GM19372 (cell line): Measurements from ENCODE around the gene BRD7.
A peak's percentile ranks its signal among the peaks of the same experiment; 100 is the strongest.

Source experiments
- ATAC-seq: cut with Tn5 transposase; IDR thresholded peaks from one replicate; pipeline ENCODE4 v1.9.1; 2021; ENCODE audit warnings: mild to moderate bottlenecking, low read depth, moderate library complexity; ENCODE audit not compliant: unreplicated experiment

BRD7 gene

DNA sequence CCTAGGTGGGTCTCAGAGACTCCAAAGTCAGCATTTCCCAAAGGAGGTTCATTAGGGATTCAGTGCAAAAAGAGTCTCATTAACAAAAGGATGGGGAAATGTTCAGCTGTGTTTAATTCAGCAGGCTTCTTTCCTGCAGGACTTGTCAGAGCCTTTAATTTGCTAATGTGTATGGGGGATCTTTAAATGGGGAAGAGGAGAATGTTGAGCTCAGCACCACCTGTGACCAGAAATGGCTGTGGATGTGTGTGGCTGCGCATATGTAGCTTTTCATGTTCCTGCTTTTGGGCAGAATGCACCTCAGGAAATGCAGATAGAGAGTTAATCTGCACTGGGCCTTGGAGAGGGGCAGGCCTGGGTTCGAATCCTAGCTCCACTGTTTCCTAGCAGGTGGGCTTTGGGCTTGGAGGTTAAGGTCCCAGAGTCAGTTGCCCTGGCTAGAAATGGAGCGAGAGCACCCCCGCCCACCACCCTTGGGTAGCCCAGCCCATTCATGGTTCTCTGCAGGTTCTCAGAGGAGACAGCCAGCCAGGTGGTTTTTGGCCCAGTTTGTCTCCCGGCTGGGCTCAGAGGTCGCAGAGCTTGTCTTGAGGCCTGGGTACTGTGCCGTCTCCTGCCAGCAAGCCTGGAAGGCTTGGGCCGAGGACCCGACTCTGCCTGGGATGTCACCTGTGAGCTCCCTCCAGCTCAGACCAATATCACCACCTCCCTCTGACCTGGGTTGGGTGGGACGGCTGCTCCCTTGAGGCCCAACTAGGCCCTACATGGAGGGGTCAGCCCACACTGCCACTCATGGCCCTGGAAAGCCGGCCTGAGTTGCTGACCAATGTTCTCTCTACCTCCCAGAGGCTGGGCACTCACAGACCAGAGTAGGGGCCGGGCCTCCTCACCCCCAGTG, 93.1 kb downstream of the BRD7 start:
- ATAC-seq, result no peak

DNA sequence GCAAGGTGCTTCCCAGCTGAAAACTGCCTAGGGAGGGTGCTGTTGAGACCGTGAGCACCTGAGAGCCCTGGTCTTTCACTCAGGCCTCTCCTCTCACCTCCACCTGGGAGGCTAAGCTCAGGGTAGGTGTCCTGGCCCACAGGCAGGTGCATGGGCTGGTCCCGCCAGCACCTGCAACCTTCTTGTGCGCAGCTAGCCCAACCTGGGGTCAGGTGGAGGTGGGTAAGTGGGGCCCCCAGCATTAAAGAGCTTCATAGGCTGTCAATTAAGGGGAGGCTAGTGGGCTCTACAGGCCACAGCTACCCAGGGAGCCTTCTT, 93.7 kb downstream of the BRD7 start:
- no peak for ATAC-seq

DNA sequence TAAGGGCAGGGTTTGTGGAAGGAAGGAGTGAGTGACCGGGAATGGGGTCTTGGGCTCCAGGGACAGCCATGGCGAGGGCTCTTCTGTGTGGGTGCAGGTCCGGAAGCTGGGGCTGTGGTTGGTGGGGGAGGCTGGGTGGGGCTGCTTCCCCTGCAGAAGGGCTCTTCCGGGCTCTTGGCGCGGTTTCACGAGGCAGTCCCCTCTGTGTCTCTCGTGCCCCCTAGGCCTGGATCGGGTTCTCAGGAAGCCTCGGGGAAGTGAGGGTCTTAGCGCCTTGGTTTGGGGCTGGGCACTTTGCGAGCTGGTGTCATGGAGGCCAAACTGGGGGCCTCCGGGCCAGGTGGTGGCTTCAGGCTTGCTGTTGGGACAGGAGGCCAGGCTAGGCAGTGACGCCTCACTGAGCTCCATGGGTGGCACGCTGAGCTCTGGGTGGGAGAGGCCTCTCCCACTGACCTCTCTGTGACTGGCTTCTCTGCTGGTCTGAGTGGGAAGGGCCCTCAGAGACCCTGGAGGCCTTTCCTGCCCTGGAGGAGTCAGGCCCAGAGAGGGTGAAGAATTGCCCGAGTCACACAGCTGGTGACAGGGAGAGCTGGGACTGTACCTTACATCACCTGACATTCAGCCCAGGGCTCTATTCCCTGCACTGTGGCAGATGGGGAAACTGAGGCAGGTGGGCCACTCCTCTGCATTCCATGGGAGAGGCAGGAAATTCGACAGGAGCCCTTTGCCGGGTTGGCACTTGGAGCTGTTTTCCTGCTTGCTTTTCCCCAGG, 94.3 kb downstream of the BRD7 start:
- ATAC-seq, result peak; percentile 57

DNA sequence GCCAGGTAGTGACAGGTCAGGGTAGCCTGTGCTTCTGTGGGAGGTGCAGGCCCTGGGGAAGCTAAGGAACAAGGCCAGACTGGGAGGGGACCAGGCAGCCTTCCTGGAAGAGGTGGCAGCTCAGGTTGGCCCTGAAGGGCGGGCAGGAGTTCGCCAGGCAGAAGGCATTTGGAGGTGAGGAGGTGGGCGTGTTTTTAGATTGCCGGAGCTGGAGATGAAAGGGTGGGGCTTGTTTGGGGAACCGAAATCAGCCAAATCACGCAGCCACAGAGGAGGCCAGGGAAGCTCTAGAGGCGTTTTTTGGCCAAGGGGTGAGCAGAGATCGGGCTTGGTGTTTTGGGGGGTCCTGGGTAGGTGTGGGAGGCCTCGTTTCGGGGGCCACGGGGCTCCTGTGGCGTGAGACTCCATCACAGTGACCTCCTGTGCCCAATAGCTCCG, 94.9 kb downstream of the BRD7 start:
- peak; percentile 72 for ATAC-seq

DNA sequence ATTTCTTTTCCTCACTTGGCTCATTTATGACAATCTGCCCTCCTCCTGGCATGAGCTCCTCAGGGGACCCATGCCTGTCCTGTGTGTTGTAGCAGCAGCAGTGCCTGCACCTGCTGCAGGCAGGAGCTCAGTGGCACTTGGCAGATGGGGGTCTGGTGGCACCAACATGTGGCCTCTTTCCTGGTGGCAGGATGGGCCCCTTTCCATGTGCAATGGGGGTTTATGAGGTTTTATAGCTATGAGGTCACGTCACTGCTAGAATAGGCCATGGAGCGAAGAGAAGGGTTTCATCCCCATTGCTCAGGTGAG, 95.5 kb downstream of the BRD7 start:
- no peak for ATAC-seq

DNA sequence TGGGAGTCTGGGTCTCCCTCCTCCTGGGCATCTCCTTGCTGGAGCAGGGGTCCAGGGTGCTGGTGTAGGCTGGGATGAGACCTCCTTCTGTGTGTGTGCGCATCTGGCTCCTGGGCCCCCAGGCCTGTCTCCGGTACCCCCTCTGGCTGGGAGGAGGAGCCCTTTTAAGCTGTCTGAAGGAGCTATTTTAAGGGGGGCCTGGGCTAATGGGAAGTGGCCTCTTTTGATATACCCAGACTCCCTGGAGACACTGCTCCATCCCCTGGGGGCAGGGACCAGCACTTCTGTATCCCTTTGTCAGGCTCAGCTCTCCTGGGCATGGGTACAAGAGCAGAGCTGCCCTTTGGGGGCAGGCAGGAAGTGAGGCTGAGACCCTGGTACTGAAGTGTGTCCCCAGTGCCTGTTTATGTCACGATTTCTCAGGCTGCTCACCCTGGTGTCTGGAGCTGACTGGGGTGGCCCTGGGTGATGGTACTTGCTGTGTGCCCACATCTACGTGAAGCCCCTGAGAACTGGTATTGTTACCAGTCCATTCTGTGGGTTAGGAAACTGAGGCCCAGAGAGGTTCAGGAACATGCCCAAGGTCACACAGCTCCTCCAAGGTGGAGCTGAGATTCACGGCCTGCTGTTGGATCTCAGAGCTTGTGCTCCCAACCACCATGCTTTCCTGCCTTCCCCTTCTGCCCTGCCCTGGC, 96.0 kb downstream of the BRD7 start:
- ATAC-seq, result no peak

DNA sequence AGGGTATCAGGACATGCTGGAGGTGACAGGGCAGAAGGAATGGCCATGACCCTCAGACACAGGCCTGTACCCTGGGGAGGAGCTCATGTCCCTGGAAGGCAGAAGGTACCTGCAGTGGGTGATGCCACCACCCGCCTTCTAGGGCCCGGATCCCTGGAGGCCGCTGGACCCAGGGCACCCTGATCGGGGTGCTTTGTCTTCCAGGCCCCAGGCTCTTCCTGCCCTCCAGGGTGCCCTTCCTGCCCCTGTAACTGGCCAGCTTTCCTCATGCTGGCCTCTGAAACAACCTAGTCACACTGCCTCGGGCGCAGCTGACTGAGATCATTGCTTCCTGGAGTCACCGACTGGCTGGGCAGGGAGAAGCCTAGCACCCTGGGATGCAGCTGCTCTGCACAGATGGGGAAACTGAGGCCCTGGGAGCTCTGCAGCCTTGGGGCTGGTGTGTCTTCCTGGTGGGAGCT, 96.6 kb downstream of the BRD7 start:
- ATAC-seq, result no peak

DNA sequence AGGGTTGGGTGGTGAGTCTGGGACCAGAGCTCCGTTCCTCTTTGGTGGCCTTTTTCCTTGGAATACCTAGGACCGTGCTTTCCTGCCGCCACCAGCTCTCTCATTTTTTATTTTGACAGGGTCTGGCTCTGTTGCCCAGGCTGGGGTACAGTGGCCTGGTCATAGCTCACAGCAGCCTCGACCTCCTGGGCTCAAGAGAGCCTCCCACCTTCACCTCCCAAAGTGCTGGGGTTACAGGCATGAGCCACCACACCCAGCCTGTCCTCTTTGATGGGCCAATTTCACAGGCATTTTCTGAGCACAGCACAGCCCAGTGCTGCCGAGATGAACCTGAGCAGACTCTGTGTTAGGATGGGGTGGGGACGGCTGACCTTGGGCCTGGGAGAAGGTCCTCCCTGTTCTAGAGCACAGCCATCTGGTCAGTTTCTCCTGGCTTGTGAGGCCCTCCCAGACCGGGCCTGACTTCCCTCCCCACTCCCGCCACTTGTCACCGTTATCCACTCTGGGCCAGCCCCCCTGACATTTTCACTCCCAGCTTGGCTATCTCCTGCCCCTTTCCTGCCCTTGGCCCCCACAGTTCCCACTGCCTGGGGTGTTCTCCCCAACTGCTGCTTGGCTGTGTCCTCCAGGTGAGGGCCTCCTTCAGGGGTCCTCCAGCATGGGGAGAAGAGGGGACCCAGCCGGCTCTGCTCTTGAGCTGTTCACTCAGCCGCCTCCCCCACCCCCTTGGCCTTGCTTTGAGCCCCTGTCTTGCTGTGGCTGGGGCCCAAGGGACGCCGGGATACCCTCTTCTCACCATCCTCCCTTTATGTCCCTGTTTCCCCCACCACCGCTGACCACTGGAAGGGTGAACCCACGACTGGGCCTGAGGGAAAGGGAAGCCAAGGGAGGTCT, 97.4 kb downstream of the BRD7 start:
- ATAC-seq, result no peak

DNA sequence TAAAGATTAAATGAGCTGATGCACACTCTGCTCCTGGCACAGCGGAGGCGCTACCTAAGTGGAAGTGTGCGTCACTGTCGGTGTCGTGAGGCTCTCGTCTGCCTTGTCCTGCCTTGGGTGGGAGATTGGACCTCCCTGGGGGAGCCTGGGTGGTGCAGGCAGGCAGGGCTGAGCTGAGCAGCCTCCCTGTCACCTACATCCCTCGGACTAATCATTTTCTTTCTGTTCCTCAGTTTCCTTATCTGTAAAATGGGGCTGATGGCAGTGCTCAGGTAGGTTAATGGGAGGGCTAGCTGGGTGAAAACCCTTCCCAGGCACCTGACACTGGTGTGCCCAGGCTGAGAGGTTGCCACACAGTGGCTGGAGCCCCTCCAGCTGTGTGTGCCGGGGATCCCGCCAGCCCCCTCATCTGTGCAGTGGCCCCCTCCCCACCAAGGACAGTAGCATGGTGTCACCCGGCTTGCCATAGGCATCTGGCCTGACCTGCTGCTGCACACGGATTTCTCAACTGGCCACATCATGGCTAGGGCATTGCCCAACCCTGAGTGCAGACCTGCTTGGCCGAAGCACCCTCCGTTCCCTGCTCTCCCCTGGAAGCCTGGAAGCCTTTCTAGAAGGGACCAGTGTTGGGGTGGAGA, 98.2 kb downstream of the BRD7 start:
- ATAC-seq, result no peak

DNA sequence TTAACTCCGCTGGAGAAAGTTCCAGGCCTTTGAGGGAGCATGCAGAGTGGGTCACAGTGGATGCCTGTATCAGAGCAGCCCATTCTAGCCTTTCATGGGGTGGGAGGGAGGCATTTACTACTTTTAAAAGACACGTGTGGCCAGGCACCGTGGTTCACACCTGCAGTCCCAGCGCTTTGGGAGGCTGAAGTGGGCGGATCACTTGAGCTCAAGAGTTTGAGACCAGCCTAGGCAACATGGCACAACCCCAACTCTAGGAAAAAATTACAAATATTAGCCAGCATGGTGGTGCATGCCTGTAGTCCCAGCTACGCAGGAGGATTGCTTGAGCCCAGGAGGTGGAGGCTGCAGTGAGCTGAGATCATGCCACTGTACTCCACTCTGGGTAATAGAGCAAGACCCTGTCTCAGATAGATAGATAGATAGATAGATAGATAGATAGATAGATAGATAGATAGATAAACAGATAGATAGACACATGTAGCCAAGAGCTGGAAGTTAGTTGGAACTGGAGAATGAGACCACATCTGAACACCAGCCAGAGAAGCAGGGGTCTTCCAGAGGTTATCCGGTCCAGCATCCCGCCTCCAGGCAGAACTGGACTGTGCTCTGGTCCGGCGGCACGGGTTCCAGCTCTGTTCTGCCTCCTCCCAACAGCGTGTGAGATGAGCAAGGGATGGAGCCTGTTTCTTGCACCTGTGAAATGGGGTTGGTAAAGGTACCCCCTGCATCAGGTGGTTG, 98.8 kb downstream of the BRD7 start:
- no peak for ATAC-seq

DNA sequence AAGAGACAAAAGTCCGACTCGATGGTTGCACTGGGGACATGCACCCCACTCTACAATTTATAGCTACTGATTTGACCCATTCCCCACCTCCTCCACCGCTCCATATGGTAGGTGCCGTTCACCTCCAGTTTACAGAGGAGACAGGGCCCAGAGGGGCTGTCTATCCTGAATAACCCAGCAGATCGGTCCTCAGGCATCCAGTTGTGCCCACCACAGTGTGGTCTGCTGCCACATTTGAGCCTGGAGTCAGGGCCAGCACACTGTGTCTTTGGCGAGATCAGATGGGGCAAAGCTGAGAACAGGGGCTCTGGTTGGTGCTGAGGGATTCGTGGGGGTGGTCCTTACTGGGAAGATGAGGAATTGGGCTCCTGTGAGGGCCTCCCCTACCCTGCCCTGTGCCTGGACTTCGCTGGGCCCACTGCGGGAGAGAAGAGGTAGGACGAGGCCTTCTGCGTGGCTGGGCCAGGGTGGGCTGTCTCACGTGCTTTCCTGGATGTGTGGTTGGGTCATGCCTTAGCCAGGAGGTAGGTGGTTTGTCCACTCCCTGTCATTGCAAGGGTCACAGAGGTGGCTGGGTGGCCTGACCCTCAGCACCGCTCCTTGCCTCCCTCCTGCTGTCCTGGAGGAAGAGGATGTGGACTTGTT, 99.6 kb downstream of the BRD7 start:
- ATAC-seq, result no peak

DNA sequence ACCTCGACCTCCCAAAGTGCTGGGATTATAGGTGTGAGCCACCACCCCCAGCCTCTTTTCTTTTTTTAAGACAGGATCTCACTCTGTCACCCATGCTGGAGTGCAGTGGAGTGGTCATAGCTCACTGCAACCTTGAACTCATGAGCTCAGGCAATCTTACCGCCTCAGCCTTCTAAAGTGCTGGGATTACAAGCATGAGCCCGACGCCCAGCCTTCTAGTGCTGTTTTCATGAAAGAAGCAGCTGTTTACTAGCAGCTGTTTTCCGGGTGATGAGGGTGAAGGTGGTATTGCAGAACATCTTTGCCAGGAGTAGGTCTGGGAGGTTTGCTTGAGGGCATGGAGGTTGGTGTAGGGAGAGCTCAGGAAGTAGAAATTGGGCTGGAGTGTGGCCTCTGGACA, 100.4 kb downstream of the BRD7 start:
- no peak for ATAC-seq

DNA sequence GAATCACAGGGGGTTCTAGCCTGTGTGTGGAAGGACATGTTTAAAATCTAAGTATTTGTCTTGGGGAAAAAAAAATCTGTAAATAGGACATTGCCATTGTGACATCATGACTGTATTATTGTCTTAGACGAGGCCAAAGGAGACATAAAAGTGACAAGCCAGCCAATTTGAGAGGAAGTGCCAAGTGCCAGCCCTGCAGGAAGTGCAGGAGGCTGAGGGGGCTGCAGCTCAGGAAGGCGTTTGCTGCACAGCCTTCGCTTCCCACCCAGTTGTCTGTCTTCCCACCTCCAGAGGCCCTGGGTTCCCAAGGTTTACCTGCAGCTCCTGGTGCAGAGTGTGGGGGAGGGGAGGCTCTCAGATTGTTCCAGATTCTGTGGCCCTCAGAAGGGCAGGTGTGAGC, 101.1 kb downstream of the BRD7 start:
- no peak for ATAC-seq

DNA sequence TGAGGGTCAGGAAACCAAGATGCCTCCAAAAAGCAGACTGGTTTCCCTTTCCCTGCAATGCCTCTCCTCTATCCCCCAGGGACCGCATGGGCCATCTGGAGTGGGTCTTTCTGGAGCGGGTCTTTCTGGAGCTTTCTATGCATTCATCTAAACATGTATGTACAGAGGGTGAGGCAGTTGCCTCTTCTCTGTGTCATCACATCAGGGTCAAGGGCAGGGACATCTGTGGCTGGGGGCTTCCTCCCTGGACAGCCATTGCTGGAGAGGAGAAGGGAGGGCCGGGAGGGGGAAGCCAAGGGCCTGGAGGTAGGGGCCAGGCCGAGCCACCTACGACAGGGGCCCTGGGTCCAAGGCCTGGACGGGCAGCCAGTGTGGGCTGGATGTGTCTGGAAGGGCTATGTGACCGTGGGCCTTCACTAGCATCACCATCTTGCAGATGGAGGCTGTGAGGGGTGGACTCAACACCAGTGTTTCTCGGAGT, 101.6 kb downstream of the BRD7 start:
- ATAC-seq, result no peak

DNA sequence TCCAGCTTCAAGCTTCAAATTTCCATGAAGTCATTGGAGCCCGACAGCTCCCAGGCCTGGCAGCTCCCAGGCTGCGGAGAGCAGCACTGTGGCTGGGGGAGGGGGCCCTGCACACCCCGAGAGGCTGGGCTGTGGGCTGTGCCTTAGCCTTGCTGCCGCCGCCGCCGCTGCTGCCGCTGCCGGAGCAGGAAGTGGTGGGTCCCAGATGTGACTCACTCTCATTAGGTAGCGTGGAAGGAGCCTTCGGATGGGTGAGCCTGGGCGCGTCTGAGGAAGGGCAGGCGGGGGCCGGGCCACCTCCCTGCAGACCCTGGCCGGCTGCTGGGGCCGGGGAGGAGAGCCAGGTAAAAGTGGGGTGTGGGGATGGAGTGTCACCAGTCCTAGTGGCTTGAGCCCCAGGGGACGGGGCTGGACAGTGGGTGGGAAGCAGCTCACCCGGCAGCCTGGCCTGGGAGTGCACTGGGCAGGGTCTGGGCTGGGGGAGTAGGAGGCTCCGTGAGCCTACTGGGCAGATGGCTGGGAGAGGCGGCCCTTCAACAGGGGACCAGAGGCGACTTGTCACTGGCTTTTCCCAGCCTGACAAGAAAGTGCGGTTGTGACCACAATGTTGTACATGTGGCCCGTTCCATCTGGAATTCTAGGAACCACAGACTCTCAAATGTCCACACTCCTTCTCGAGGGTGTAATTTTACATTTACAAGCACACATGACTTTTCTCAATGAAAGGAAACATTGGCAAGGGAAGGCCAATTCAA, 102.3 kb downstream of the BRD7 start, which contains the start of gene ADCY7:
Gene ADCY7 (plus strand): TSS at position 215 of the 755 bp plus-strand sequence. CDS start 21,629 bp downstream, outside the sequence.
- peak; percentile 88 for ATAC-seq
